HG02885 (cell line): Measurements from ENCODE around the gene RGS6.

ENCODE experiments used
- ATAC-seq: cut with Tn5 transposase; IDR thresholded peaks from one replicate; pipeline ENCODE4 v1.9.1; 2021; ENCODE audit warnings: mild to moderate bottlenecking; ENCODE audit not compliant: unreplicated experiment, poor library complexity

Gene RGS6

GRCh38 chr14:72284176-72284575, 351.9 kb downstream of the RGS6 start:
- ATAC-seq: no peak

GRCh38 chr14:72290241-72290640, 358.0 kb downstream of the RGS6 start:
- no peak for ATAC-seq

- ATAC-seq: no peak
These were observed 359.9 kb downstream of the RGS6 start for GRCh38 chr14:72291908-72292688.

- ATAC-seq: no peak
These were observed 360.4 kb downstream of the RGS6 start for GRCh38 chr14:72292689-72293024.

- ATAC-seq: no peak
These were observed 369.1 kb downstream of the RGS6 start for GRCh38 chr14:72301352-72301751.

- ATAC-seq: no peak
These were observed 371.7 kb downstream of the RGS6 start for GRCh38 chr14:72303930-72304329.

GRCh38 chr14:72305561-72305960, 373.3 kb downstream of the RGS6 start:
- no peak for ATAC-seq

GRCh38 chr14:72308967-72309485, 376.8 kb downstream of the RGS6 start:
- no peak for ATAC-seq

- ATAC-seq: no peak
These were observed 378.9 kb downstream of the RGS6 start for GRCh38 chr14:72311116-72311515.

GRCh38 chr14:72311516-72311915, 379.3 kb downstream of the RGS6 start:
- no peak for ATAC-seq

- ATAC-seq: no peak
These were observed 382.7 kb downstream of the RGS6 start for GRCh38 chr14:72314808-72315435.

GRCh38 chr14:72315714-72316113, 383.5 kb downstream of the RGS6 start:
- no peak for ATAC-seq

- no peak for ATAC-seq
These were observed 386.4 kb downstream of the RGS6 start for GRCh38 chr14:72318648-72319047.

GRCh38 chr14:72332046-72332445, 399.8 kb downstream of the RGS6 start:
- ATAC-seq: no peak

- no peak for ATAC-seq
These were observed 400.6 kb downstream of the RGS6 start for GRCh38 chr14:72332871-72333270.

GRCh38 chr14:72333357-72333756, 401.1 kb downstream of the RGS6 start:
- ATAC-seq: no peak

GRCh38 chr14:72336311-72336980, 404.2 kb downstream of the RGS6 start:
- ATAC-seq: no peak

GRCh38 chr14:72341237-72341636, 409.0 kb downstream of the RGS6 start:
- ATAC-seq: no peak

GRCh38 chr14:72341686-72342085, 409.5 kb downstream of the RGS6 start:
- no peak for ATAC-seq

- no peak for ATAC-seq
These were observed 414.9 kb downstream of the RGS6 start for GRCh38 chr14:72347118-72347517.

- no peak for ATAC-seq
These were observed 418.0 kb downstream of the RGS6 start for GRCh38 chr14:72350215-72350614.
